HG02943 (cell line): ENCODE data around the gene FNDC4.
"Not testable (repeated sequence)": the region's sequence is repeated elsewhere in the genome, so short reads cannot be mapped to it uniquely, and the experiment has no call there.

Experiments
- ATAC-seq: cut with Tn5 transposase; IDR thresholded peaks from one replicate; pipeline ENCODE4 v1.9.1; 2021; ENCODE audit warnings: mild to moderate bottlenecking, low read depth, moderate library complexity; ENCODE audit not compliant: unreplicated experiment

Gene FNDC4

GRCh38 chr2:27494944-27495554 is at the start of gene FNDC4:
Gene FNDC4 (minus strand): TSS chr2:27495200. CDS start chr2:27494679, 521 bp downstream.
- ATAC-seq = no peak

- no peak for ATAC-seq
Measured at GRCh38 chr2:27544143-27544821, 49.3 kb upstream of the FNDC4 start.

- not testable (repeated sequence) for ATAC-seq
Measured at GRCh38 chr2:27539649-27540048, 44.6 kb upstream of the FNDC4 start.

GRCh38 chr2:27538839-27539450 is 43.9 kb upstream of the FNDC4 start:
- ATAC-seq = not testable (repeated sequence)

GRCh38 chr2:27537287-27537686 is 42.3 kb upstream of the FNDC4 start:
- no peak for ATAC-seq

GRCh38 chr2:27531983-27532382 is 37.0 kb upstream of the FNDC4 start:
- no peak for ATAC-seq

GRCh38 chr2:27527182-27527581 is 32.2 kb upstream of the FNDC4 start:
- no peak for ATAC-seq

GRCh38 chr2:27522400-27522945 is 27.5 kb upstream of the FNDC4 start:
- ATAC-seq = no peak

GRCh38 chr2:27520316-27520715 is 25.3 kb upstream of the FNDC4 start:
- no peak for ATAC-seq

GRCh38 chr2:27518782-27519113 is 23.7 kb upstream of the FNDC4 start:
- ATAC-seq = no peak

GRCh38 chr2:27518113-27518781 is 23.2 kb upstream of the FNDC4 start:
- no peak for ATAC-seq

GRCh38 chr2:27509326-27509725 is 14.3 kb upstream of the FNDC4 start:
- no peak for ATAC-seq

GRCh38 chr2:27507293-27507692 is 12.3 kb upstream of the FNDC4 start:
- no peak for ATAC-seq

GRCh38 chr2:27506587-27506986 is 11.6 kb upstream of the FNDC4 start:
- no peak for ATAC-seq

- no peak for ATAC-seq
Measured at GRCh38 chr2:27502142-27502541, 7.1 kb upstream of the FNDC4 start.

- ATAC-seq = no peak
Measured at GRCh38 chr2:27501042-27501441, 6.0 kb upstream of the FNDC4 start.

GRCh38 chr2:27498975-27499374 is 4.0 kb upstream of the FNDC4 start:
- ATAC-seq = no peak

- ATAC-seq = no peak
Measured at GRCh38 chr2:27497288-27497627, 2.3 kb upstream of the FNDC4 start.

GRCh38 chr2:27496357-27497287 is 1.6 kb upstream of the FNDC4 start, which contains the start of gene GCKR:
Gene GCKR (plus strand): TSS chr2:27496839. CDS start chr2:27496905, 66 bp downstream.
- no peak for ATAC-seq

- ATAC-seq = no peak
Measured at GRCh38 chr2:27495840-27496356, 898 bp upstream of the FNDC4 start.
